PC-3 (cell line): ENCODE data around the gene C14orf93.

Source experiments
- CTCF ChIP-seq: fragments of 300-600 bp; sonication (generic); conservative IDR thresholded peaks from 2 replicates; pipeline ENCODE4 v1.5.1; 2017; ENCODE audit warnings: antibody characterized with exemption, low read depth, mild to moderate bottlenecking, low read length
- EZH2 ChIP-seq: fragments of 300-600 bp; sonication (generic); IDR thresholded peaks from one replicate; pipeline ENCODE4 v1.6.1; 2017; ENCODE audit warnings: antibody characterized with exemption, mild to moderate bottlenecking, low read length; ENCODE audit not compliant: unreplicated experiment

DNA sequence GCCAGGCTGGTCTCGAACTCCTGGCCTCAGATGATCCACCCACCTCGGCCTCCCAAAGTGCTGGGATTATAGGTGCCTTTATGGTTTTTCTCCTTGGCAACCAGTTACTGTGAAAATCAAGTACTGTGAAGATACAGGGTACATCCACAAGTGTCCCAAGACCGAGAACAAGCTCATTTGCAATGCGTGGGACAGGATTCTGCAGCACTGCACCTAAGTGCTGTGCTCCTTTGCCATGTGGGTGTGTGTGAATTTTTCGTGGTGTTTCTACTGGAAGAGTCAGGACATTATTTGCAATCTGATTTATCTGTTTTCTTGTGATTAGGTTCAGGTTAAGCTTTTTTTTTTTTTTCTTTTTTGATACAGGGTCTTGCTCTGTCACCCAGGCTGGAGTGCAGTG lies 7.1 kb upstream of the C14orf93 start:
- TF ChIP-seq CTCF (no peak), EZH2 (no peak)
